Brain microvascular endothelial cell (primary cell): ENCODE measurements around the gene GRB7.

Experiments used
- DNase-seq: peaks from one replicate; pipeline ENCODE4 v3.0.0-alpha.2; 2020
- H3K27ac ChIP-seq: fragments of 250-450 bp; sonication (Bioruptor Pico); 2 replicates; pipeline ENCODE4 v1.5.1; 2020; ENCODE audit warnings: mild to moderate bottlenecking, moderate library complexity
- H3K27me3 ChIP-seq: fragments of 250-450 bp; sonication (Bioruptor Pico); replicated peaks from 2 replicates; pipeline ENCODE4 v1.5.1; 2020; ENCODE audit warnings: mild to moderate bottlenecking
- H3K36me3 ChIP-seq: fragments of 250-450 bp; sonication (Bioruptor Pico); replicated peaks from 2 replicates; pipeline ENCODE4 v1.5.1; 2020; ENCODE audit warnings: mild to moderate bottlenecking
- H3K4me3 ChIP-seq: 2 replicates; pipeline ENCODE4 v1.5.1; 2011; ENCODE audit warnings: low read depth, mild to moderate bottlenecking, control low read depth, low read length, moderate library complexity
- in situ Hi-C: cut with HindIII; loops from 2 replicates; pipeline ENCODE4 v1.10.0; 2017; ENCODE audit warnings: low sequenced_read_pairs, low pct_ligation_motif_present
- TF ChIP-seq, protein P1 (sequence below): IDR thresholded peaks from 2 replicates; pipeline ENCODE4 v1.5.1; 2011; ENCODE audit warnings: low read depth, mild to moderate bottlenecking, moderate library complexity, low read length, control low read depth, inconsistent platforms; ENCODE audit errors: missing control alignments

GRB7 gene

DNA sequence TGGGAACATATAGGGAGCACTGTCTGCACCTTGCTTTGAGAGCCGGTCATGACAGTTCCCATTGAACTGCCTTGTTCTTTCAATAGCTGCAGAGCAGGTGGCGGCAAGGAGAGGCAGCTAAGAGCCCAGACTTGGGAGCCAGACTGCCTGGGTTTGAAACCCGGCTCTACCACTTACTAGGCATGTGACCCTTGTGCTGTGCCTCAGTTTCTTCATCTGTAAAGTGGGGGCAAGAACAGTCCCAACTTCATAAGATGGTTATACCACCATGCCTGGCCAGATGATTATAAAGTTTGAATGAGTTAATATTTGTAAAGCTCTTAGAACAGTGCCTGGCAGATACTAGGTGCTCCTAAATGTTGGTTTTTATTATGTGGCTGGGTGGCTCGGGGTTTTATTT lies 23.5 kb upstream of the GRB7 start:
- DNase-seq = no peak
- H3K27ac ChIP-seq = no peak overlapping the region

DNA sequence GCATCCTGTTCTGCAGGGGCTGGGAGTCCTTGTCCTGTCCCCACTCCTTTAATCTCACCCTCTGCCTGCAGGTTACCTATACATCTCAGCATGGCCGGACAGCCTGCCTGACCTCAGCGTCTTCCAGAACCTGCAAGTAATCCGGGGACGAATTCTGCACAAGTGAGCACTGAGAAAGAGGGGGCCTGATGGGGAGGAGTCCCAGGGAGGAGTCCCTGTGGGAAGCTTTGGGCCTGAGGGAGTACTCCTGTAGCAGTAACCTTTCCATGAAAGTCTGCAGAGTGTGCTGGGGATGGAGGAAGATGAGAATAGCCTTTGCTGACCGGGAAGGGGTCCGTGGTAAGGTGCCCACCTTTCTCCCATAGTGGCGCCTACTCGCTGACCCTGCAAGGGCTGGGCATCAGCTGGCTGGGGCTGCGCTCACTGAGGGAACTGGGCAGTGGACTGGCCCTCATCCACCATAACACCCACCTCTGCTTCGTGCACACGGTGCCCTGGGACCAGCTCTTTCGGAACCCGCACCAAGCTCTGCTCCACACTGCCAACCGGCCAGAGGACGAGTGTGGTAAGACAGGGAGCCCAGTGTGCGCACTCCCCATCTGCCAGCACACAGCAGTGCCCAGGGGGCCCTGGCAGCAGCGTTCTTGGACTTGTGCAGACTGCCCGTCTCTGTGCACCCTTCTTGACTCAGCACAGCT lies 22.2 kb upstream of the GRB7 start:
- in situ Hi-C loops = no loop called here
- Histone ChIP-seq H3K36me3 (peaks cover 24% of the 10 kb centered on the region), H3K27me3 (no peaks in the 10 kb centered on the region), H3K27ac (no peak overlapping the region), H3K4me3 (no peak overlapping the region)
- DNase-seq = no peak
- TF ChIP-seq, protein P1, sequence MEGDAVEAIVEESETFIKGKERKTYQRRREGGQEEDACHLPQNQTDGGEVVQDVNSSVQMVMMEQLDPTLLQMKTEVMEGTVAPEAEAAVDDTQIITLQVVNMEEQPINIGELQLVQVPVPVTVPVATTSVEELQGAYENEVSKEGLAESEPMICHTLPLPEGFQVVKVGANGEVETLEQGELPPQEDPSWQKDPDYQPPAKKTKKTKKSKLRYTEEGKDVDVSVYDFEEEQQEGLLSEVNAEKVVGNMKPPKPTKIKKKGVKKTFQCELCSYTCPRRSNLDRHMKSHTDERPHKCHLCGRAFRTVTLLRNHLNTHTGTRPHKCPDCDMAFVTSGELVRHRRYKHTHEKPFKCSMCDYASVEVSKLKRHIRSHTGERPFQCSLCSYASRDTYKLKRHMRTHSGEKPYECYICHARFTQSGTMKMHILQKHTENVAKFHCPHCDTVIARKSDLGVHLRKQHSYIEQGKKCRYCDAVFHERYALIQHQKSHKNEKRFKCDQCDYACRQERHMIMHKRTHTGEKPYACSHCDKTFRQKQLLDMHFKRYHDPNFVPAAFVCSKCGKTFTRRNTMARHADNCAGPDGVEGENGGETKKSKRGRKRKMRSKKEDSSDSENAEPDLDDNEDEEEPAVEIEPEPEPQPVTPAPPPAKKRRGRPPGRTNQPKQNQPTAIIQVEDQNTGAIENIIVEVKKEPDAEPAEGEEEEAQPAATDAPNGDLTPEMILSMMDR = no peak

More for the DNA sequence above, 23.5 kb upstream of the GRB7 start:
- Histone ChIP-seq H3K36me3 (peaks cover 30% of the 10 kb centered on the region), H3K27me3 (no peaks in the 10 kb centered on the region), H3K4me3 (no peak overlapping the region)
- TF ChIP-seq, protein P1 = no peak
- in situ Hi-C loops = no loop called here

DNA sequence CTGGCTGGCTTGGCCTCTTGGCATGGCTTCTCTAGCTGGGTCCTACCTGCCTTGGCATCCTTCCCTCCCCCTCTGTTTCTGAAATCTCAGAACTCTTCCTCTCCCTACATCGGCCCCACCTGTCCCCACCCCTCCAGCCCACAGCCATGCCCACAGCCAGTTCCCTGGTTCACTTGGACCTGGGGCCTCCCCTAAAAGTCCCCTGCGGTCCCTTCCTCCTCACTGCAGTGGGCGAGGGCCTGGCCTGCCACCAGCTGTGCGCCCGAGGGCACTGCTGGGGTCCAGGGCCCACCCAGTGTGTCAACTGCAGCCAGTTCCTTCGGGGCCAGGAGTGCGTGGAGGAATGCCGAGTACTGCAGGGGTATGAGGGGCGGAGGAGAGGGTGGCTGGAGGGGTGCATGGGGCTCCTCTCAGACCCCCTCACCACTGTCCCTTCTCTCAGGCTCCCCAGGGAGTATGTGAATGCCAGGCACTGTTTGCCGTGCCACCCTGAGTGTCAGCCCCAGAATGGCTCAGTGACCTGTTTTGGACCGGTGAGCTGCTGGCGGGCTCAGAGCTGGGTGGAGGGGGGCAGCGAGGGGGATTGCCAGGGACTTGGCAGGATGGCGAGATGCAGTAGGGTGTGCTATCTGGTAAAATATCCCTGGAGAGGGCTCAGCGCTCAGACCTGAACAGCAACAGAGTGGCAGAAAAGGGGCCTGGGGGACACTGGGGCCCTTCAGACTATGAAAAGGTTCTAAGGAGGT lies 21.5 kb upstream of the GRB7 start:
- Histone ChIP-seq H3K36me3 (peaks cover 22% of the 10 kb centered on the region), H3K27me3 (no peaks in the 10 kb centered on the region), H3K4me3 (no peak overlapping the region), H3K27ac (no peak overlapping the region)
- in situ Hi-C loops = no loop called here
- DNase-seq = no peak
- TF ChIP-seq, protein P1 = no peak

DNA sequence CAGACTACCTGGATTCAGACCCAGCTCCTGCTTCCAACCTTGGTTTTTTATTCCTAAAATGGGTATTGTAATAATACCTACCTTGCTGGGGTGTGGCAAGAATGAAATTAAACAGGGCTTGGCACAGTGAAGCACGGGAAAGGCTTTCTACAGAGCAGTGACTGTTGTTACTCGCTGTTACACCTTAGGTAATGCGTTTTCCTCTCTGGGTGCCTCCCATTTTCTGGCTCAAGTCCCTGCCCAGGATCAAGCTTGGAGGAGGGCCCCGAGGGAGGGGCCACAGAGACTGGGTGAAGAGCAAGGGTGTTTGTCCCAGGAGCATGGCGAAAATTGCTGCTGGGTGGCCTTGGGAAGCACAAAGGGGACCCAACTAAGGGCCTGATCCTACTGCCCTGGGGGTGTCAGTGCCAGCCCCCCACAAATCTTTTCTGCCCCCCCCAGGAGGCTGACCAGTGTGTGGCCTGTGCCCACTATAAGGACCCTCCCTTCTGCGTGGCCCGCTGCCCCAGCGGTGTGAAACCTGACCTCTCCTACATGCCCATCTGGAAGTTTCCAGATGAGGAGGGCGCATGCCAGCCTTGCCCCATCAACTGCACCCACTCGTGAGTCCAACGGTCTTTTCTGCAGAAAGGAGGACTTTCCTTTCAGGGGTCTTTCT lies 20.7 kb upstream of the GRB7 start:
- Histone ChIP-seq H3K4me3 (no peak overlapping the region), H3K27me3 (no peaks in the 10 kb centered on the region), H3K27ac (no peak overlapping the region), H3K36me3 (peaks cover 16% of the 10 kb centered on the region)
- TF ChIP-seq, protein P1 = no peak
- in situ Hi-C loops = no loop called here
- no peak for DNase-seq

DNA sequence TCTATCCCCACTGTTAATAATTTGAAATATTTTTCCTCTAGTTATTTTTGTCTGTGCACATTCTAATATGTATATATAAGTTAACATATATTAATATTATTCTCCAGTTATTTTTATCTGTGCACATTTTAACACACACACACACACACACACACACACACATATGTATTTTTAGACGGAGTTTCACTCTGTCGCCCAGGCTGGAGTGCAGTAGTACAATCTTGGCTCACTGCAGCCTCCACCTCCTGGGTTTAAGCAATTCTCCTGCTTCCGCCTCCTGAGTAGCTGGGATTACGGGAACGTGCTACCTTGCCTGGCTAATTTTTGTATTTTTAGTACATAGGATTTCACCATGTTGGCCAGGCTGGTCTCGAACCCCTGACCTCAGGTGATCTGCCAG lies 20.1 kb upstream of the GRB7 start:
- Histone ChIP-seq H3K27ac (no peak overlapping the region), H3K27me3 (no peaks in the 10 kb centered on the region), H3K36me3 (peaks cover 16% of the 10 kb centered on the region), H3K4me3 (no peak overlapping the region)
- in situ Hi-C loops = no loop called here
- TF ChIP-seq, protein P1 = no peak
- no peak for DNase-seq
